ENCODE results near the gene APBA3. TPM values are rescaled to one million over a fixed set of nuclear protein-coding genes. Genes with fewer than 3 reads are reported as not detected.

Gene APBA3, protein sequence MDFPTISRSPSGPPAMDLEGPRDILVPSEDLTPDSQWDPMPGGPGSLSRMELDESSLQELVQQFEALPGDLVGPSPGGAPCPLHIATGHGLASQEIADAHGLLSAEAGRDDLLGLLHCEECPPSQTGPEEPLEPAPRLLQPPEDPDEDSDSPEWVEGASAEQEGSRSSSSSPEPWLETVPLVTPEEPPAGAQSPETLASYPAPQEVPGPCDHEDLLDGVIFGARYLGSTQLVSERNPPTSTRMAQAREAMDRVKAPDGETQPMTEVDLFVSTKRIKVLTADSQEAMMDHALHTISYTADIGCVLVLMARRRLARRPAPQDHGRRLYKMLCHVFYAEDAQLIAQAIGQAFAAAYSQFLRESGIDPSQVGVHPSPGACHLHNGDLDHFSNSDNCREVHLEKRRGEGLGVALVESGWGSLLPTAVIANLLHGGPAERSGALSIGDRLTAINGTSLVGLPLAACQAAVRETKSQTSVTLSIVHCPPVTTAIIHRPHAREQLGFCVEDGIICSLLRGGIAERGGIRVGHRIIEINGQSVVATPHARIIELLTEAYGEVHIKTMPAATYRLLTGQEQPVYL
- 10 to 100 TPM; 12.5 to 30.4 (median 21.3) TPM for total RNA-seq

- Histone ChIP-seq H3K4me1 (peaks cover 0 to 58% (median 22%) of the 10 kb centered on the region in 3 donors), H3K9me3 (no peaks in the 10 kb centered on the region), H3K27ac (peak within 1 kb of the TSS; percentile 96 to 99 (median 98)), H3K36me3 (peaks cover 0 to 52% of the 10 kb centered on the region in 2 donors), H3K27me3 (no peaks in the 10 kb centered on the region), H3K4me3 (peak within 1 kb of the TSS; percentile 75 to 94)
- TF ChIP-seq, protein P1, sequence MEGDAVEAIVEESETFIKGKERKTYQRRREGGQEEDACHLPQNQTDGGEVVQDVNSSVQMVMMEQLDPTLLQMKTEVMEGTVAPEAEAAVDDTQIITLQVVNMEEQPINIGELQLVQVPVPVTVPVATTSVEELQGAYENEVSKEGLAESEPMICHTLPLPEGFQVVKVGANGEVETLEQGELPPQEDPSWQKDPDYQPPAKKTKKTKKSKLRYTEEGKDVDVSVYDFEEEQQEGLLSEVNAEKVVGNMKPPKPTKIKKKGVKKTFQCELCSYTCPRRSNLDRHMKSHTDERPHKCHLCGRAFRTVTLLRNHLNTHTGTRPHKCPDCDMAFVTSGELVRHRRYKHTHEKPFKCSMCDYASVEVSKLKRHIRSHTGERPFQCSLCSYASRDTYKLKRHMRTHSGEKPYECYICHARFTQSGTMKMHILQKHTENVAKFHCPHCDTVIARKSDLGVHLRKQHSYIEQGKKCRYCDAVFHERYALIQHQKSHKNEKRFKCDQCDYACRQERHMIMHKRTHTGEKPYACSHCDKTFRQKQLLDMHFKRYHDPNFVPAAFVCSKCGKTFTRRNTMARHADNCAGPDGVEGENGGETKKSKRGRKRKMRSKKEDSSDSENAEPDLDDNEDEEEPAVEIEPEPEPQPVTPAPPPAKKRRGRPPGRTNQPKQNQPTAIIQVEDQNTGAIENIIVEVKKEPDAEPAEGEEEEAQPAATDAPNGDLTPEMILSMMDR (IDR thresholded peaks at IDR 0.05), result peak in 3 of 4 experiments; percentile 80 to 88 (median 81)
- TF ChIP-seq POLR2AphosphoS5 (IDR thresholded peaks at IDR 0.05) (peak; percentile 82), EP300 (IDR thresholded peaks at IDR 0.05) (no peak), POLR2A (IDR thresholded peaks at IDR 0.05) (peak; percentile 62 to 75)
- peak; percentile 40 for ATAC-seq
- WGBS, 2 donors (ENCODE audit: low coverage in 1 of 2), result 17% methylated on average over 6 of the region's 45 CpGs; no CpG with 5 or more reads in 1 of the 2 donors
Observed at GRCh38 chr19:3761382-3762129, at the start of gene APBA3. TSS of gene APBA3 (minus strand) at chr19:3761692. CDS start at chr19:3760264, 1,428 bp downstream.

DNA sequence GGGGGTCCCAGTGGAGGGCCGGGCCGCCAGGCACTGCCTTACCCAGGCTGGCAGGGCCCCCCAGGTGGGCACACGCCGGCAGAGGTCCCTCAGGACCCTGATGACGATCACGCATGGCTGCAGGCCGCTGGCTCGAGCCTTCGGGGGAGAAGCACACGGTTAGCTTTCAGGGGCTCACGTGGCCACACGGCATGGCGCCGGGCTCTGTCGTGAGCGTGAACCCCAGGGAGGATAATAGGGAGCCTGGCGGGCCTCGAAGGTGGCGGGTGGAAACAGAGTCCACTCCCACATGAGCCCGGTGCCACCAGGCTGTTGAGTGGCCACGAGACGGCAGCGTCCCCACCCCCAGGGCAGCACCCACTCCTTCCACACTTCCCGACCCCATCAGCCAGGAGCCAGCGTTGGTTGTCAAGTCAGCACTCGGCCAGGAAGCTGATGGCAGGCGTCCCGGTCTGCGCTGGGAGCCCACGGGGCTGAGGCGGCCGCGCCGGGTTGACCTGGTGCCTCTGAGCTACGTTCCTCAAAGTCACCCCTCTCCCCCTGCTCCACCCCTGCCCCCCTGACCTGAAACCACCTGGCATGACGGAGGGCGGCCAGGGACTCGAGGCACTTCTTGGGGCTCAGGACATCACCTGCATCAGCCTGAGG lies 49.3 kb upstream of the APBA3 start:
- TF ChIP-seq POLR2A (IDR thresholded peaks at IDR 0.05), result no peak
- TF ChIP-seq, protein P1 (IDR thresholded peaks at IDR 0.05), result no peak
- no peak for TF ChIP-seq EP300 (IDR thresholded peaks at IDR 0.05)
- TF ChIP-seq POLR2AphosphoS5 (IDR thresholded peaks at IDR 0.05), result no peak
- H3K36me3 ChIP-seq, result no peaks in the 10 kb centered on the region
- H3K4me1 ChIP-seq, result no peaks in the 10 kb centered on the region
- peaks cover 30% of the 10 kb centered on the region for H3K27me3 ChIP-seq
- H3K27ac ChIP-seq, result no peak overlapping the region
- no peak overlapping the region for H3K4me3 ChIP-seq
- ATAC-seq, result no peak
- no peaks in the 10 kb centered on the region for H3K9me3 ChIP-seq
- no CpG with 5 or more reads among the region's 38 CpGs for WGBS, 2 donors (ENCODE audit: low coverage in 1 of 2)

- ATAC-seq, result no peak
- Histone ChIP-seq H3K4me3 (no peak overlapping the region), H3K27me3 (peaks cover 30% of the 10 kb centered on the region), H3K4me1 (no peaks in the 10 kb centered on the region), H3K36me3 (no peaks in the 10 kb centered on the region), H3K27ac (no peak overlapping the region), H3K9me3 (no peaks in the 10 kb centered on the region)
- WGBS, 2 donors (ENCODE audit: low coverage in 1 of 2), result 87 to 90% methylated on average over 5 of the region's 26 CpGs
- TF ChIP-seq, protein P1 (IDR thresholded peaks at IDR 0.05), result no peak
- TF ChIP-seq POLR2A (IDR thresholded peaks at IDR 0.05) (no peak), EP300 (IDR thresholded peaks at IDR 0.05) (no peak), POLR2AphosphoS5 (IDR thresholded peaks at IDR 0.05) (no peak)
Observed at GRCh38 chr19:3809881-3810707, 48.6 kb upstream of the APBA3 start.

DNA sequence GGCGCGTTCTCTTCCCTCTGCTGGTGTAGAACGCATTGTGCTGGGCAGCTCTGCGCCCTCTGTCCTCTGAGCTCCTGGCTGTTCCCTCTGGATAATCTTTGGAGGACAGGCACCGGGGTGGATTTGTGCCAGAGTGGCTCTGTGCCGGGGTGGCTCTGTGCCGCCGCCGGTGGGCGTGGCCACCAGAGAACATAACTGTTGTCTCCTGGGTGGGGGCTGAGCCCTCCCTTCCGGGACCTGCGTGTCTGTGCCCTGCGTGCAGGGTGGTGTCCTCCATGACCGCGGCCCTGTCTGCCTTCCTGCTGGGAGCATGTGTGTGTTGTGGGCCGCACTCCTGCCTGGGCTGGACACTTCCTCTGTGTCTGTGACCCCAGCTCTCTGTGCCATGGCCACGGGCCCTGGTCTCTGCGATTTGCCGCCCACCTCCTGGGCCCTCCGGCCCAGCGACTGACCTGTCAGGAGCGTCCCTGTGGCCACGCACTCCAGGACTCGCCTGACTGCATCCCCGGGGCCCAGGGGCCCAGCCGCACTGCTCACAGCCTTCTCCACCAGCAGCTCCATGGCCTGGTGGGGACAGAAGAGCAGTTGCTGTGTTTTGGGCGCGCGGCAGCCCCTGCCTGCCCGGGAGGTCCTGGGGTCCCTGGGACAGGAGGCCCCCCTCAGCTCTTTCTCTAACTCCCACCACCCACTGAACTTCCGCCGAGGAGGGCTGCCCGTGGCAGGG lies 47.1 kb upstream of the APBA3 start:
- no peak overlapping the region for H3K4me3 ChIP-seq
- no peaks in the 10 kb centered on the region for H3K36me3 ChIP-seq
- peak; percentile 33 for ATAC-seq
- H3K27me3 ChIP-seq, result peaks cover 41% of the 10 kb centered on the region
- H3K4me1 ChIP-seq, result no peaks in the 10 kb centered on the region
- 80 to 90% methylated on average over 1 to 3 of the region's 33 CpGs for WGBS, 2 donors (ENCODE audit: low coverage in 1 of 2)
- no peak for TF ChIP-seq POLR2AphosphoS5 (IDR thresholded peaks at IDR 0.05)
- no peak for TF ChIP-seq EP300 (IDR thresholded peaks at IDR 0.05)
- no peak for TF ChIP-seq POLR2A (IDR thresholded peaks at IDR 0.05)
- TF ChIP-seq, protein P1 (IDR thresholded peaks at IDR 0.05), result no peak
- H3K9me3 ChIP-seq, result no peaks in the 10 kb centered on the region
- H3K27ac ChIP-seq, result no peak overlapping the region
